GM23248 (cell line): ENCODE measurements around the gene CACNA1B.

Source experiments
- EZH2 ChIP-seq: fragments of 200-600 bp; sonication (generic); IDR thresholded peaks from 2 replicates; pipeline ENCODE4 v1.6.1; 2018; ENCODE audit warnings: antibody characterized with exemption, mild to moderate bottlenecking; ENCODE audit not compliant: insufficient read depth, poor library complexity, severe bottlenecking
- EZH2phosphoT487 ChIP-seq: fragments of 200-600 bp; sonication (generic); IDR thresholded peaks from 2 replicates; pipeline ENCODE4 v1.6.1; 2018; ENCODE audit warnings: antibody characterized with exemption, moderate library complexity, mild to moderate bottlenecking, low read depth; ENCODE audit not compliant: insufficient read depth

DNA sequence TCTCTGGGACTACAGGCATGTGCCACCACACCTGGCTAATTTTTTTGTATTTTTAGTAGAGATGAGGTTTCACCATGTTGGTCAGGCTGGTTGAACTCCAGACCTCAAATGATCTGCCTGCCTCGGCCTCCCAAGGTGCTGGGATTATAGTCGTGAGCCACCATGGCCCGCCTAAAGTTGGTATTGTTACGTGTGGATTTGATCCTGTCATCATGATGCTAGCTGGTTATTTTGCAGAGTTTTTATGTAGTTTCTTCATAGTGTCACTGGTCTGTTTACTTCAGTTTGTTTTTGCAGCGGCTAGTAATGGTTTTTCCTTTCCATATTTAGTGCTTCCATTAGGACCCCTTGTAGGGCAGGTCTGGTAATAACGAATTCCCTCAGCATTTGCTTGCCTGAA lies 85.9 kb downstream of the CACNA1B start:
- no peak for TF ChIP-seq EZH2
- no peak for TF ChIP-seq EZH2phosphoT487
